Gastroesophageal sphincter (tissue), 4 donors: ENCODE data around the gene DLG4. TPM values are rescaled to one million over a fixed set of nuclear protein-coding genes. Genes with fewer than 3 reads are reported as not detected.
A peak's percentile ranks its signal among the peaks of the same experiment; 100 is the strongest.

Experiments used
- ATAC-seq: fragments of 150-250 bp; one replicate; pipeline ENCODE4 v1.9.1; 2016; ENCODE audit warnings: mild to moderate bottlenecking, moderate library complexity
- H3K27ac ChIP-seq, 4 donors: fragments of 200-600 bp; sonication (generic) in 3 of 4; 1 replicate in 3 of 4; 2 replicates in 1 of 4; pipeline ENCODE4 v1.5.1; 2016 to 2019
- H3K27me3 ChIP-seq: fragments of 200-600 bp; sonication (generic); one replicate; pipeline ENCODE4 v1.5.1; 2019
- H3K36me3 ChIP-seq, 2 donors: fragments of 200-600 bp; sonication (generic); one replicate each; pipeline ENCODE4 v1.5.1; 2019; ENCODE audit warnings: control low read depth in 1 of 2
- H3K4me1 ChIP-seq, 3 donors: fragments of 200-600 bp; sonication (generic); 1 replicate in 2 of 3; 2 replicates in 1 of 3; pipeline ENCODE4 v1.5.1; 2016 to 2019; ENCODE audit warnings: control low read depth in 2 of 3
- H3K4me3 ChIP-seq, 2 donors: fragments of 200-600 bp; sonication (generic); one replicate each; pipeline ENCODE4 v1.5.1; 2019; ENCODE audit warnings: mild to moderate bottlenecking in 1 of 2, moderate library complexity in 1 of 2
- H3K9me3 ChIP-seq, 3 donors: fragments of 200-600 bp; sonication (generic); one replicate each; pipeline ENCODE4 v1.5.1; 2017 to 2019; ENCODE audit warnings: control low read depth in 2 of 3
- CTCF ChIP-seq, 4 experiments: fragments of 200-600 bp in 2 of 4; fragments of 450-650 bp in 2 of 4; sonication (generic) in 1 of 4; IDR thresholded peaks; one replicate each; pipeline ENCODE4 v1.5.1; 2017 to 2019; ENCODE audit warnings: antibody characterized with exemption in 4 of 4, mild to moderate bottlenecking in 2 of 4, moderate library complexity in 2 of 4
- EP300 ChIP-seq: sonication (generic); formaldehyde crosslinking; IDR thresholded peaks from one replicate; pipeline ENCODE4 v1.6.1; 2017; ENCODE audit warnings: antibody characterized with exemption, mild to moderate bottlenecking
- POLR2A ChIP-seq, 2 donors: fragments of 450-650 bp; IDR thresholded peaks; one replicate each; pipeline ENCODE4 v1.6.1; 2017; ENCODE audit warnings: antibody characterized with exemption in 2 of 2, mild to moderate bottlenecking in 2 of 2, moderate library complexity in 1 of 2
- POLR2AphosphoS5 ChIP-seq: sonication (generic); formaldehyde crosslinking; IDR thresholded peaks from one replicate; pipeline ENCODE4 v1.6.1; 2017; ENCODE audit warnings: antibody characterized with exemption
- WGBS, 2 donors: methylation state at CpG; one replicate each; pipeline ENCODE4 v1.1.5; 2018; ENCODE audit warnings: low coverage in 1 of 2; 5-methylcytosine and 5-hydroxymethylcytosine counted together
- total RNA-seq, 4 donors: library from RNA; depleted of rRNA; stranded (reverse); fragments of >200 nt; gene quantifications; one replicate each; pipeline ENCODE4 v1.1.0, GENCODE V29; 2016

Gene DLG4
- total RNA-seq, 4 donors from 2014 or later, result 14.1 to 21.7 (median 16.5) TPM

GRCh38 chr17:7221278-7222092 is 1.8 kb upstream of the DLG4 start:
- Histone ChIP-seq H3K9me3 (no peaks in the 10 kb centered on the region), H3K4me3 (no peak overlapping the region), H3K4me1 (peaks cover 2 to 58% (median 20%) of the 10 kb centered on the region in 3 donors), H3K27me3 (no peaks in the 10 kb centered on the region), H3K36me3 (peaks cover 0 to 56% of the 10 kb centered on the region in 2 donors), H3K27ac (peak overlapping the region in 3 of 4 donors; percentile 88 to 98 (median 97))
- WGBS, 2 donors, result 71 to 78% methylated on average over 5 of the region's 10 CpGs
- no peak for ATAC-seq
- TF ChIP-seq POLR2AphosphoS5, result no peak
- TF ChIP-seq EP300, result no peak
- no peak for TF ChIP-seq CTCF (IDR thresholded peaks at IDR 0.05)
- no peak for TF ChIP-seq POLR2A (IDR thresholded peaks at IDR 0.05)

- WGBS, 2 donors, result 7% methylated on average over 3 of the region's 11 CpGs; no CpG with 5 or more reads in 1 of the 2 donors
- peak overlapping the region; percentile 62 to 81 for H3K4me3 ChIP-seq
- no peak for ATAC-seq
- H3K4me1 ChIP-seq, result peaks cover 2 to 65% (median 28%) of the 10 kb centered on the region in 3 donors
- no peak for TF ChIP-seq POLR2A (IDR thresholded peaks at IDR 0.05)
- no peak for TF ChIP-seq POLR2AphosphoS5
- peak in 3 of 4 experiments; percentile 15 to 54 (median 33) for TF ChIP-seq CTCF (IDR thresholded peaks at IDR 0.05)
- no peak for TF ChIP-seq EP300
- peaks cover 0 to 48% of the 10 kb centered on the region in 2 donors for H3K36me3 ChIP-seq
- H3K9me3 ChIP-seq, result no peaks in the 10 kb centered on the region
- H3K27ac ChIP-seq, result peak overlapping the region; percentile 86 to 98 (median 92)
- H3K27me3 ChIP-seq, result no peaks in the 10 kb centered on the region
Measured at GRCh38 chr17:7220593-7221277, 1.1 kb upstream of the DLG4 start.

- 38 to 59% methylated on average over 2 to 4 of the region's 12 CpGs for WGBS, 2 donors
- H3K4me1 ChIP-seq, result peaks cover 6 to 73% (median 34%) of the 10 kb centered on the region in 3 donors
- no peak for ATAC-seq
- H3K9me3 ChIP-seq, result no peaks in the 10 kb centered on the region
- H3K36me3 ChIP-seq, result peaks cover 0 to 34% of the 10 kb centered on the region in 2 donors
- H3K4me3 ChIP-seq, result peak overlapping the region; percentile 62 to 81
- no peaks in the 10 kb centered on the region for H3K27me3 ChIP-seq
- H3K27ac ChIP-seq, result peak overlapping the region; percentile 86 to 98 (median 92)
- TF ChIP-seq EP300, result no peak
- TF ChIP-seq CTCF (IDR thresholded peaks at IDR 0.05), result no peak
- TF ChIP-seq POLR2AphosphoS5, result no peak
- no peak for TF ChIP-seq POLR2A (IDR thresholded peaks at IDR 0.05)
Measured at GRCh38 chr17:7219229-7219811, 316 bp downstream of the DLG4 start.

- no peak for TF ChIP-seq POLR2A (IDR thresholded peaks at IDR 0.05)
- no peak for TF ChIP-seq EP300
- no peak for TF ChIP-seq POLR2AphosphoS5
- no peak for TF ChIP-seq CTCF (IDR thresholded peaks at IDR 0.05)
- Histone ChIP-seq H3K4me3 (no peak overlapping the region), H3K27me3 (no peaks in the 10 kb centered on the region), H3K27ac (peak overlapping the region; percentile 86 to 98 (median 92)), H3K36me3 (peaks cover 0 to 29% of the 10 kb centered on the region in 2 donors), H3K9me3 (no peaks in the 10 kb centered on the region), H3K4me1 (peaks cover 6 to 77% (median 38%) of the 10 kb centered on the region in 3 donors)
- 70% methylated on average over 5 of the region's 6 CpGs; no CpG with 5 or more reads in 1 of the 2 donors for WGBS, 2 donors
- ATAC-seq, result no peak
Measured at GRCh38 chr17:7218758-7219157, 878 bp downstream of the DLG4 start.
